HG03460 (cell line): ENCODE measurements around the gene PIGC.

Experiments
- ATAC-seq: cut with Tn5 transposase; IDR thresholded peaks from one replicate; pipeline ENCODE4 v1.9.1; 2021; ENCODE audit not compliant: unreplicated experiment

Gene PIGC

DNA sequence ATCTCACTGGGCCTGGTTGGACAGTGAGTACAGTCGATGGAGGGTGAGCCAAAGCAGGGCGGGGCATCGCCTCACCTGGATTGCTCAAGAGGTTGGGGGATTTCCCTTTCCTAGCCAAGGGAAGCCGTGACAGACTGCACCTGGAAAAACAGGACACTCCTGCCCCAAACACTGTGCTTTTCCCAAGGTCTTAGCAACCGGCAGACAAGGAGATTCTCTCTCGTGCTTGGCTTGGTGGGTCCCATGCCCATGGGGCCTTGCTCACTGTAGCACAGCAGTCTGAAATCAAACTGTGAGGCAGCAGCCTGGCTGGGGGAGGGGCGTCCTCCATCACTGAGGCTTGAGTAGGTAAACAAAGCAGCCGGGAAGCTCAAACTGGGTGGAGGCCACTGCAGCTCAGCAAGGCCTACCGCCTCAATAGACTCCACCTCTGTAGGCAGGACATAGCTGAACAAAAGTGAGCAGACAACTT lies 12.1 kb downstream of the PIGC start:
- no peak for ATAC-seq

GRCh38 chr1:172431204-172431603 lies 12.7 kb downstream of the PIGC start:
- no peak for ATAC-seq

GRCh38 chr1:172430128-172430454 lies 13.8 kb downstream of the PIGC start:
- no peak for ATAC-seq

- ATAC-seq = no peak
Measured at GRCh38 chr1:172429331-172430127, 14.3 kb downstream of the PIGC start.

- no peak for ATAC-seq
Measured at GRCh38 chr1:172427191-172427590, 16.7 kb downstream of the PIGC start.

- ATAC-seq = no peak
Measured at GRCh38 chr1:172425339-172425738, 18.5 kb downstream of the PIGC start.

DNA sequence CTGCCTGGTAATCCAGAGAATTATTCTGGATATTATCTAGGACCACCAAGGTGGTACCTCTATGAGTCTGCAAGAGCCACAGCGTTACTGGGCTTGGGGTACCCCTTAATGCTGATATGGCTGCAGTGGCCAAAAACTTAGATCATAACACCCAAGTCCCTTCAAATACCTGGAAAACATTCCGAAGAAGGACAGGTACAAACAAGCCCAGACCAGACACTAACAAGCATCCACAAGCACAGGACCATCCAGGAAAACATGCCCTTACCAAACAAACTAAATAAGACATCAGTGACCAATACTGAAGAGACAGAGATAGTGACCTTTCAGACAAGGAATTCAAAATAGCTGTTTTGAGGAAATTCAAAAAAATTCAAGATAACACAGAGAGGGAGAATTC lies 20.5 kb downstream of the PIGC start:
- no peak for ATAC-seq

DNA sequence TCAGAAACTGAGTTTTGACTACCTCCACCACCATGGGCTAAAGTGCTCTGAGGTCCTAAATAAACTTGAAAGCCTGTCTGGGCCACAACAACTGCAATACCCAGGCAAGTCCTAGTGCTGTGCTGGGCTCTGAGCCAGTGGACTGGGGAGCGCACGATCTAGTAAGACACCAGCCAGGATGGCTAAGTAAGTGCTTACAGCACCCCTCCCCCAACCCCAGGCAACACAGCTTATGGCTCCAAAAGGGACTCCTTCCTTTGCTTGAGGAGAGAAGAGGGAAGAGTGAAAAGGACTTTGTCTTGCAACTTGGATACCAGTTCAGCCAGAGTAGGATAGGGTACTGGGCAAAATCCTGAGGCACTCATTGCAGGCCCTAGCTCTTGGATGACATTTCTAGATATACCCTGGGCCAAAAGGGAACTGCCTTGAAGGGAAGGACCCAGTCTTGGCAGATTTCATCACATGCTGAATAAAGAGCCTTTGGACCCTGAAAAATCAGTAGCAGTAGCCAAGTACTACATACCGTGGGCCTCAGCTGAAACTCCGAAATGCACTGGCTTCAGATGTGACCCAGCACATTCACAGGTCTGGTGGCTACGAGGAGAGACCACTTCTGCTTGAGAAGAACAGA lies 21.8 kb downstream of the PIGC start:
- no peak for ATAC-seq

DNA sequence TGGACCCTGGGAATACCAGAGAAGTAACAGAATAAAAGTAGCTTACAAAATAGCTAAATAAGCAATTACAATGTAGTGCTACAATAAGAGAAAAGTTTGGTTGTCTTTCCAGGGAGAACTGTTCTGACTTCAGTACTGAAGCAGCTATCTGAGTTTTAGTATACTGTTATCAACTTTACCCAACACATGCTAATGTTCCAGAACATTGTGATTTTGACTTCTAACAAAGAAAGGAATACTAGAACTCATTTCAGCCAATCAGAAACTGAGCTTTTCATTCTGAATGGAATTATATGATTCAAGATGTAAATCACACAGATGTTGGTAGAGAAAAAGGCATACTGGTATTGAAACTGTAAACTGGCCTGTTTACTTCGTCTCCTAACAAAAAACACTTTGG lies 23.5 kb downstream of the PIGC start, which contains the start of gene C1orf105:
C1orf105 (plus strand) TSS at position 301 of the 400 bp plus-strand sequence. CDS start 201 bp downstream, outside the sequence.
- ATAC-seq = no peak

- no peak for ATAC-seq
Measured at GRCh38 chr1:172417557-172417956, 26.3 kb downstream of the PIGC start.

DNA sequence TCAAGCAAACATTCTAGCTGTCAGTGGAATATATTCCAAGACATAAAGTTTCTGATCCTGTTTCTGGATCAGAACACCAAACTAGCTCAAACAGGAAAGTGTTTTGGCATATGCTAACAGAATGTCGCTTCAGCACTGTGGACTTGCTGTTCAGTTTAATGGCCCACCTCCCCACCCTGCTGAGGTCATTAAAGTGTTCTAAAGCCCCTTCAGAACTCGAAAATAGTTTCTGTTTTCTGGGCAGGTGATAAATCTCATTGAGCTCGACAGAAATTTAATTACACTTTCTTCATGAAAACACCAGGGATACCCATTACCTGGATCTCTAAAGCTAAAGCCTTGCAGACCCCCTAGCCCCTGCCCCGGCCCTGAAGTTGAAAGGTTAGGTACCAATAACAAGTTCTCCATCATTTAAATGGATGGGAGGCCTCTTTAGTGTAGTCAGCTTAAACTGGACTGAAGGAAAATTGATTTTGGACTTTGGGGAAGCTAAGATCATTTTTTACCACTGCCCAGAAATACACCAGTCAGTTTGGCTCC lies 27.3 kb downstream of the PIGC start:
- no peak for ATAC-seq

DNA sequence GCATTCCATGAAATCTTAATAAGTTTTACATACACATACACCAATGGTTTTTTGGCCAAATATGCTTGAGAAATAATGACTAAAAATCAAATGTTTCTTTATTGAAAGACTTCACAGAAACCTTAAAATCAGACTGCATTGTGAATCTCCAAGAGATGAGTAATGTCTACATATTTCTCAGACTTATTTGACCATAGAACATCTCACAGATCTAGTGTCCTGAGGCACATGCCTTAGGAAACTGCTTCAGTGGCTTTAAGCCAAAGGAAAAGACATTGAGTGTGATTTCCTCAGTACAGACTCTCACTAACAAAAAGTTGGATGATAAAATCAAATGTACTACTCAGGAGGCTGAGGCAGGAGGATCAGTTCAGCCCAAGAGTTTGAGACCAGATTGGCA lies 29.5 kb downstream of the PIGC start:
- ATAC-seq = no peak

GRCh38 chr1:172411791-172412338 lies 32.0 kb downstream of the PIGC start:
- no peak for ATAC-seq

DNA sequence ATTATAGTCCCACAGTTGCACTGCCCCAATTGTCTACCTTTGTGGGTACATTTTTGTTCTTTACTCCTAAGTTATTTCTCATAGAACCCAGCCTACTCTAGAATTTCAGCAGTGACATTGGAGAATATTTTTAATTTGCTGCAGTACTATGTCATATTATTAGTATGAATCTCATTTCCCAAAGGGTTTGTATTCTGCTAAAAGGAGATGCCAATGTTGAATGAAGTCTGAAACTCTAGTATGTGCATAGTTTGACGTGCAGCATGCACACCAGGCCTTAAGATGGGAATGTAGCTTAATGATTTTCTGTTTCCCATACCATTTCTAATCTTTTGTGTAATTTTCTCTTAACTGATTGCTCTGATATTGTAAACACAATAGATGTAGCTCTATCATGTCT lies 33.8 kb downstream of the PIGC start:
- ATAC-seq = no peak

DNA sequence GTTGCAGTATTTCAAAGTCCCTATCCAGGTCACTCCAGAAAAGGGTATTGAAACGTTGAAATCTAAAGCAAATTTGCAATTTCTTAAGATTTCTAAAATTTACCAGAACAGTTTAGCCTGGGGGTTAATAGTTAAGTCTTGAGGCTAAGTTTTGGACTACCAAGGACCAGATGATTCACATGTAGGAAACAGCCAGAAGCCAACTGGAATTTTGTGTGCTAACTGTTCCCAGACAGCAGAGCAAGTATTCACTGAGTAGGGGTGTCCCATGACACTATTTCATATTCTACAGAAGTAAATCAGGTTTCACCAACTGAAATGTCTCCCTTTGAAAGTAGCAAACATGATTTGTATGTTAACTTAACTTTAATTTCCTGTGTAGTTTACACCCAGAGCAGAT lies 34.9 kb downstream of the PIGC start:
- no peak for ATAC-seq

GRCh38 chr1:172406968-172407367 lies 36.9 kb downstream of the PIGC start:
- no peak for ATAC-seq

GRCh38 chr1:172405912-172406311 lies 38.0 kb downstream of the PIGC start:
- ATAC-seq = no peak

DNA sequence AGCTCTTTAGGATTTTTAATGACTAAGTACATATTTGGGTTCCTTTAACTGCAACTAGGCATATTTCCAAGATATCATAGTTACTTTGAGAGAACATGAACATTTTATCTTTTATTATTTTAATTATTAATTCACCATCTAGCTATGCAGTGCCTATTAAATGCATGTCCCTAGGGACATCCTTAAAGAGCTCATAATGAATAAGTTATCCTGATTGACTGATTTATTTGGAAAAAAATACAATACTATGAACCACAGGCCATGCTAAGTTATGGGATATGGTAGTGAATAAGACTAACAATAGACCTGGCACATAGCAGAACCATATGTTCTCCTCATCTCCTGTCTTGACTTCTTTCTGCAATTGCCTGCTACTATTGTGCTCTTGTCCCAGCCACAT lies 39.7 kb downstream of the PIGC start:
- ATAC-seq = no peak

DNA sequence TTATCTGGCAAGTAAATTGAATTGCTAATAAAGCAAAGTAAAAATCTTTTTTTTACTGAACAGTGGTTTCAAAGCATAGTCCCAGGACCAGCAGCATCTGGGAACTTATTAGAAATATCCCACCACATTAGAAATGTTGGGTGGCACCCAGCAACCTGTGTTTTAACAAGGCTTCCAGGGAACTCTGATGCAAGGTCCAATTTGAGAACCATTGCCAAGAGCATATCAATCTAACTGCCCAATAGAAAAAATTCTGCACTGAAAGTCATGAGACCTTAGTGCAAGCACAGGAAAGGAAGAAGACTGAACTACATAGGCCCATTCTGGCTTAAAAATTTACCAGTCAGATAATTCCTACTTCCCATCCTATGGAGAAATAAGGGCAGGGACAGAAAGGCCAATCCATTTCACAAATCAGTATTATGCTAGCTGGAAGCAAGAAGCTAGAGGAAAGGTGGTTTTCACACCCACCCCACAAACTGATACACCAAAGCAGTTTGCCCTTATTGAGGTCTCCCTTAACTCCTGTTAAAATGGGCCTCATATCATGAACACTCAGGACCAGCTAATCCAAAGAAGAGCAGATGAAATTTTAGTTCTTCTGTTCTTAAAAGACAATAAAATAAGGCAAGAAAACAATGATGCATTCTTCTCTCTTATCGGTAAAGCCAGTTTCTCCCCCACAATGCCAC lies 40.8 kb downstream of the PIGC start:
- no peak for ATAC-seq

DNA sequence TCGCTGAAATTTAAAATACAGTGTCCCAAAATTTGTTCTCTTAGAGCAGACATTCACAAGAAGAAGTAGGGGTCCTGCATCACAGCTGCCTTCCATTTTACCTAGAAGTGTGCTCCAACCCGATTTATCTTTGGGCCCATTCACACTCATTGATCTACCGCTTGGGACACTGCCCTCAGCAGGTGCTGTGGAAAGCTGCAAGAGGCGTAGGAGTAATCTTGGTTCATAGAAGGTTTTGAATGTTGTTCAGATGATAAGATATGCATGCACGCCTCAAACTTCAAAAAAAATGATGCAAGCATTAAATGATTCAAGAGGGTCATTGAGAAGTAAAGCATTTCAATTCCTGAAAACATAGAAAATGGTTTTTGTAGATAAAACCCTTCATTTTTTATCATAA lies 42.0 kb downstream of the PIGC start:
- ATAC-seq = no peak

DNA sequence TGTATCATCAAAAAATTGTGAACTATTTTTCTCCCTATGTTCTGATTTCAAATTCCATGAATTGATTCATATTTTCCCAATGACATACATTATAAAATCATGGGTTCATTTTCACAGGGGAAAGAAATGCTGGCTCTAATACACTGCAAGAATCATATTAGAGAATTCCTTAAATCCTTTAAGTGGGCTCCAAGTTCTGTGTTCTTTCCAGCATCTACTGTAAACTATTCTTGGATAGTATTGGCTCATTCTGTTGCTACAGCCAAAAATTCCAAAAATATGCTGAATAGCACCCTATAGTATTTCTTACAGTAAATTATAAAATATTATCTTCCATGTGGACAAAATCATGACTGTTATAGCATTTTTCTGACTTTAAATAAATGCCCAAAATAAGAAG lies 42.4 kb downstream of the PIGC start:
- no peak for ATAC-seq
